COLO668 (cell line): Measurements from ENCODE around the gene MTUS2.

Experiments used
- DNase-seq: peaks from one replicate; lab custom pipeline; 2025; ENCODE audit not compliant: unreplicated experiment; lab: John Stamatoyannopoulos, UW

MTUS2 gene

GRCh38 chr13:28820099-28821051 is at the start of gene MTUS2:
TSS of gene MTUS2 (plus strand) at chr13:28820339.
- DNase-seq: peak; percentile 67

GRCh38 chr13:28778308-28779215 is 41.6 kb upstream of the MTUS2 start:
- DNase-seq: no peak

GRCh38 chr13:28792992-28793391 is 27.1 kb upstream of the MTUS2 start:
- DNase-seq: no peak

- DNase-seq: no peak
Measured at GRCh38 chr13:28794396-28794795, 25.7 kb upstream of the MTUS2 start.

GRCh38 chr13:28796938-28797257 is 23.2 kb upstream of the MTUS2 start:
- DNase-seq: no peak

GRCh38 chr13:28805193-28805819 is 14.8 kb upstream of the MTUS2 start:
- peak; percentile 52 for DNase-seq

- no peak for DNase-seq
Measured at GRCh38 chr13:28817204-28817603, 2.9 kb upstream of the MTUS2 start.

- DNase-seq: peak; percentile 49
Measured at GRCh38 chr13:28819046-28819730, 951 bp upstream of the MTUS2 start.

GRCh38 chr13:28819735-28820098 is 422 bp upstream of the MTUS2 start:
- peak; percentile 82 for DNase-seq

- DNase-seq: no peak
Measured at GRCh38 chr13:28822151-28822550, 2.0 kb downstream of the MTUS2 start.

GRCh38 chr13:28822801-28823200 is 2.7 kb downstream of the MTUS2 start:
- no peak for DNase-seq

- DNase-seq: no peak
Measured at GRCh38 chr13:28825379-28825778, 5.2 kb downstream of the MTUS2 start.

- no peak for DNase-seq
Measured at GRCh38 chr13:28826368-28826767, 6.2 kb downstream of the MTUS2 start.

- DNase-seq: no peak
Measured at GRCh38 chr13:28830580-28830979, 10.4 kb downstream of the MTUS2 start.

- DNase-seq: no peak
Measured at GRCh38 chr13:28831117-28831516, 11.0 kb downstream of the MTUS2 start.

GRCh38 chr13:28837111-28837510 is 17.0 kb downstream of the MTUS2 start:
- no peak for DNase-seq

- DNase-seq: no peak
Measured at GRCh38 chr13:28843639-28844038, 23.5 kb downstream of the MTUS2 start.

- DNase-seq: no peak
Measured at GRCh38 chr13:28849441-28849840, 29.3 kb downstream of the MTUS2 start.

- DNase-seq: no peak
Measured at GRCh38 chr13:28850226-28850625, 30.1 kb downstream of the MTUS2 start.

GRCh38 chr13:28851422-28851821 is 31.3 kb downstream of the MTUS2 start:
- DNase-seq: no peak

GRCh38 chr13:28854657-28855056 is 34.5 kb downstream of the MTUS2 start:
- no peak for DNase-seq
